GM21737 (cell line): Measurements from ENCODE around the gene ZMYM2.
A peak's percentile ranks its signal among the peaks of the same experiment; 100 is the strongest.

Source experiments
- ATAC-seq: cut with Tn5 transposase; IDR thresholded peaks from one replicate; pipeline ENCODE4 v1.9.1; 2021; ENCODE audit warnings: mild to moderate bottlenecking, moderate library complexity; ENCODE audit not compliant: unreplicated experiment

ZMYM2 gene

GRCh38 chr13:20044086-20044485 lies 85.6 kb downstream of the ZMYM2 start:
- no peak for ATAC-seq

- ATAC-seq: no peak
Measured at GRCh38 chr13:20045950-20046548, 87.5 kb downstream of the ZMYM2 start.

GRCh38 chr13:20049558-20050473 lies 91.3 kb downstream of the ZMYM2 start:
- ATAC-seq: no peak

- ATAC-seq: no peak
Measured at GRCh38 chr13:20051366-20051765, 92.8 kb downstream of the ZMYM2 start.

GRCh38 chr13:20053016-20053415 lies 94.5 kb downstream of the ZMYM2 start:
- ATAC-seq: no peak

- ATAC-seq: no peak
Measured at GRCh38 chr13:20053891-20054290, 95.4 kb downstream of the ZMYM2 start.

- ATAC-seq: no peak
Measured at GRCh38 chr13:20054586-20054985, 96.1 kb downstream of the ZMYM2 start.

GRCh38 chr13:20057214-20057613 lies 98.7 kb downstream of the ZMYM2 start:
- ATAC-seq: no peak

GRCh38 chr13:20057963-20058362 lies 99.4 kb downstream of the ZMYM2 start:
- ATAC-seq: no peak

GRCh38 chr13:20058476-20058875 lies 99.9 kb downstream of the ZMYM2 start:
- ATAC-seq: no peak

GRCh38 chr13:20064128-20064527 lies 105.6 kb downstream of the ZMYM2 start:
- no peak for ATAC-seq

GRCh38 chr13:20065516-20065915 lies 107.0 kb downstream of the ZMYM2 start:
- no peak for ATAC-seq

- ATAC-seq: no peak
Measured at GRCh38 chr13:20069956-20070355, 111.4 kb downstream of the ZMYM2 start.

- ATAC-seq: peak; percentile 93
Measured at GRCh38 chr13:20073775-20074174, 115.2 kb downstream of the ZMYM2 start.

GRCh38 chr13:20074966-20075365 lies 116.4 kb downstream of the ZMYM2 start:
- ATAC-seq: no peak

- ATAC-seq: no peak
Measured at GRCh38 chr13:20077086-20077485, 118.6 kb downstream of the ZMYM2 start.

GRCh38 chr13:20080377-20081164 lies 122.0 kb downstream of the ZMYM2 start:
- ATAC-seq: no peak

GRCh38 chr13:20090349-20090748 lies 131.8 kb downstream of the ZMYM2 start:
- no peak for ATAC-seq

GRCh38 chr13:20093951-20094350 lies 135.4 kb downstream of the ZMYM2 start:
- no peak for ATAC-seq

GRCh38 chr13:20099319-20099718 lies 140.8 kb downstream of the ZMYM2 start:
- ATAC-seq: no peak

- ATAC-seq: no peak
Measured at GRCh38 chr13:20101467-20102316, 143.2 kb downstream of the ZMYM2 start.
